ENCODE measurements around the gene CPHXL2.

GRCh38 chr16:75618780-75619179, 58.0 kb downstream of the CPHXL2 start:
- TF ChIP-seq FOXP2 (optimal IDR thresholded peaks at IDR 0.05; ENCODE audit: control extremely low read depth, extremely low read length, insufficient read depth) (no peak), POLR2AphosphoS5 (IDR thresholded peaks at IDR 0.05; ENCODE audit: borderline replicate concordance, low read depth, low read length) (no peak), EZH2 (IDR thresholded peaks at IDR 0.05) (no peak)

All from SK-N-MC (cell line).